ENCODE results near the gene LIMA1. TPM values are rescaled to one million over a fixed set of nuclear protein-coding genes. Genes with fewer than 3 reads are reported as not detected.
A peak's percentile ranks its signal among the peaks of the same experiment; 100 is the strongest.
"Not testable (repeated sequence)": the region's sequence is repeated elsewhere in the genome, so short reads cannot be mapped to it uniquely, and the experiment has no call there.

Gene LIMA1
- 10 to 100 TPM; 47.2 to 62.1 (median 54.5) TPM for total RNA-seq

- DNase-seq (ENCODE audit: low spot score in 2 of 2): peak; percentile 88 to 97
- peak within 1 kb of the TSS; percentile 88 for H3K4me3 ChIP-seq (ENCODE audit: low read depth, poor library complexity, severe bottlenecking)
- intact Hi-C loops (cut with DNase I; ENCODE audit: low total_unique reads): no loop called here
- 0% methylated on average over 32 to 51 of the region's 52 CpGs for WGBS, 2 donors
- no peak for TF ChIP-seq POLR2A (IDR thresholded peaks at IDR 0.05)
- no peak for TF ChIP-seq CTCF (IDR thresholded peaks at IDR 0.05)
Measured at GRCh38 chr12:50283229-50283923, at the start of gene LIMA1. Gene LIMA1, minus strand, starts transcription at chr12:50283520. Its CDS starts 34,769 bp downstream, at chr12:50248751.

DNA sequence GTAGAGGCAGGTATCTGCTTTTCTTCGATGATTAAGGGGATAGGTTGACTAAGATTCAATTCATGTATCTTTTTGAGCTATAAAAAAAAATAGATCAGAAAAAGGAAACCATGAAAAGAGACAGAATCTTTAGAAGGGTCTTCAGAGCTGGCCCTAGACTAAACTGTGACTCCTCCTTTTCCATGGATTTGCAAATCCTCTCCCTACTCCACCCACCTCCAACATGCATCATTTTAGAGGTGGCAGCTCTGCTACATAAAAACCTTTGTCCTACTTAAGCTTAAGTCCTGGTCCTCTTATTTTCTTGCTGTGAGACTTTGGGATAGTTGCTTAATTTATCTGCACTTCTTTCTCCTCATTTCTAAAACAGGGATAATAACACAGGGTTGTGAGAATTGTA, 48.4 kb upstream of the LIMA1 start:
- no peak for DNase-seq (ENCODE audit: low spot score in 2 of 2)
- intact Hi-C loops (cut with DNase I; ENCODE audit: low total_unique reads): no loop called here
- TF ChIP-seq POLR2A (IDR thresholded peaks at IDR 0.05): no peak
- TF ChIP-seq CTCF (IDR thresholded peaks at IDR 0.05): no peak
- WGBS, 2 donors: 87 to 95% methylated on average over 1 of the region's 1 CpG
- H3K4me3 ChIP-seq (ENCODE audit: low read depth, poor library complexity, severe bottlenecking): no peak overlapping the region

- 93 to 96% methylated on average over 5 of the region's 5 CpGs for WGBS, 2 donors
- H3K4me3 ChIP-seq (ENCODE audit: low read depth, poor library complexity, severe bottlenecking); intact Hi-C loops (cut with DNase I; ENCODE audit: low total_unique reads): not testable (repeated sequence)
- DNase-seq (ENCODE audit: low spot score in 2 of 2): peak in 1 of 2 donors; percentile 13
Measured at GRCh38 chr12:50328664-50329063, 45.3 kb upstream of the LIMA1 start.

- intact Hi-C loops (cut with DNase I; ENCODE audit: low total_unique reads): no loop called here
- H3K4me3 ChIP-seq (ENCODE audit: low read depth, poor library complexity, severe bottlenecking): no peak overlapping the region
- peak in 1 of 2 donors; percentile 12 for DNase-seq (ENCODE audit: low spot score in 2 of 2)
- TF ChIP-seq CTCF (IDR thresholded peaks at IDR 0.05): no peak
- TF ChIP-seq POLR2A (IDR thresholded peaks at IDR 0.05): no peak
- WGBS, 2 donors: 58 to 59% methylated on average over 4 of the region's 4 CpGs
Measured at GRCh38 chr12:50326590-50327284, 43.4 kb upstream of the LIMA1 start.

- no peak overlapping the region for H3K4me3 ChIP-seq (ENCODE audit: low read depth, poor library complexity, severe bottlenecking)
- peak in 1 of 2 donors; percentile 12 for DNase-seq (ENCODE audit: low spot score in 2 of 2)
- intact Hi-C loops (cut with DNase I; ENCODE audit: low total_unique reads): no loop called here
- 84 to 90% methylated on average over 5 of the region's 5 CpGs for WGBS, 2 donors
- TF ChIP-seq POLR2A (IDR thresholded peaks at IDR 0.05): no peak
- no peak for TF ChIP-seq CTCF (IDR thresholded peaks at IDR 0.05)
Measured at GRCh38 chr12:50325890-50326391, 42.6 kb upstream of the LIMA1 start.

GRCh38 chr12:50324770-50325169, 41.5 kb upstream of the LIMA1 start:
- DNase-seq (ENCODE audit: low spot score in 2 of 2): peak in 1 of 2 donors; percentile 3
- WGBS, 2 donors: 90 to 97% methylated on average over 4 of the region's 4 CpGs
- intact Hi-C loops (cut with DNase I; ENCODE audit: low total_unique reads); H3K4me3 ChIP-seq (ENCODE audit: low read depth, poor library complexity, severe bottlenecking): not testable (repeated sequence)

DNA sequence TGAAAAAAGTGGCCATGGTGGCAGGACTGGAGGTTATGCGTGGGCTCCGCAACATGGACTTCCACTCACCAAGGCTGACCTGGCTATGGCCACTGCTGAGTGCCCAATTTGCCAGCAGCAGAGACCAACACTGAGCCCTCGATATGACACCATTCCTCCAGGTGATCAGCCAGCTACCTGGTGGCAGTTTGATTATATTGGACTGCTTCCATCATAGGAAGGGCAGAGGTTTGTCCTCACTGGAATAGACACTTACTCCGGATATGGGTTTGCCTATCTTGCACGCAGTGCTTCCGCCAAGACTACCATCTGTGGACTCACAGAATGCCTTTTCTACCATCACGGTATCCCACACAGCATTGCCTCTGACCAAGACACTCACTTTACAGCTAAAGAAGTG, 40.8 kb upstream of the LIMA1 start:
- 95 to 96% methylated on average over 7 of the region's 7 CpGs for WGBS, 2 donors

More for the DNA sequence above, 40.8 kb upstream of the LIMA1 start:
- H3K4me3 ChIP-seq (ENCODE audit: low read depth, poor library complexity, severe bottlenecking); intact Hi-C loops (cut with DNase I; ENCODE audit: low total_unique reads): not testable (repeated sequence)
- peak in 1 of 2 donors; percentile 7 for DNase-seq (ENCODE audit: low spot score in 2 of 2)

Data from lower leg skin (tissue), 4 donors.